Brain microvascular endothelial cell (primary cell): ENCODE measurements around the gene FGFR4.

Experiments used
- DNase-seq: peaks from one replicate; pipeline ENCODE4 v3.0.0-alpha.2; 2020
- H3K27ac ChIP-seq: fragments of 250-450 bp; sonication (Bioruptor Pico); 2 replicates; pipeline ENCODE4 v1.5.1; 2020; ENCODE audit warnings: mild to moderate bottlenecking, moderate library complexity
- H3K27me3 ChIP-seq: fragments of 250-450 bp; sonication (Bioruptor Pico); replicated peaks from 2 replicates; pipeline ENCODE4 v1.5.1; 2020; ENCODE audit warnings: mild to moderate bottlenecking
- H3K36me3 ChIP-seq: fragments of 250-450 bp; sonication (Bioruptor Pico); replicated peaks from 2 replicates; pipeline ENCODE4 v1.5.1; 2020; ENCODE audit warnings: mild to moderate bottlenecking
- H3K4me3 ChIP-seq: 2 replicates; pipeline ENCODE4 v1.5.1; 2011; ENCODE audit warnings: low read depth, mild to moderate bottlenecking, control low read depth, low read length, moderate library complexity
- in situ Hi-C: cut with HindIII; loops from 2 replicates; pipeline ENCODE4 v1.10.0; 2017; ENCODE audit warnings: low sequenced_read_pairs, low pct_ligation_motif_present
- TF ChIP-seq, protein P1 (sequence below): IDR thresholded peaks from 2 replicates; pipeline ENCODE4 v1.5.1; 2011; ENCODE audit warnings: low read depth, mild to moderate bottlenecking, moderate library complexity, low read length, control low read depth, inconsistent platforms; ENCODE audit errors: missing control alignments

Gene FGFR4

DNA sequence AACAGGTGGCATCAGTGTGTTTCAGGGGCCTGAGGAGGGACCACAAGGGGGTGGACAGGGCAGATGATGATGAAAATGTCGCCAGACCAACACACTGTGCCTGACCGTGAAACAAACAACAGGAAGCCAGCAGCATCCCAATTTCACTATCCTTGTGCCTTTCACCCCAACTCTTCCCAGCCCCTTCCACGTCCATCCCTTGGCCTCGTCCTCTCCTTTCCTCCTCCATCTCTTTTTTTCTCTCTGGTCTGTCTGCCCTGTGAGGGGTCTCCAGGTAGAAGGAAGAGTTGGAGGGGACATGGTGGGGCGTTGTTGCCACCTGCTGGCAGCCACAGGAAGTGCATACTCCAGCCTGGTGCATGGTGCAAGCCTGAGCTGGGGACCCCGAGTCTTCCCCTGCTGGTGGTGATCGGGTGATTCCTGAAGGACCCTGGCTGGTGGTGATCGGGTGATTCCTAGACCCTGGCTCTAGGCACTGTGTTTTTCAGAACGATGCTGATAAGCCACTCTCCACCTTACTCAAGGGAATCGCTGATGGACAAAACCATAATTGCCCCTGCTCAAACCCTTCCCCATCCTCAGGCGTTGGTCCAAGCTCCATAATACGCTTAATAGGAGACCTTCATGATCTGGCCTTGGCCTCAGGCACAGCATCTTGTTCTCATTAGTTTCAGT, 25.1 kb downstream of the FGFR4 start:
- H3K27me3 ChIP-seq, result no peaks in the 10 kb centered on the region
- TF ChIP-seq, protein P1, sequence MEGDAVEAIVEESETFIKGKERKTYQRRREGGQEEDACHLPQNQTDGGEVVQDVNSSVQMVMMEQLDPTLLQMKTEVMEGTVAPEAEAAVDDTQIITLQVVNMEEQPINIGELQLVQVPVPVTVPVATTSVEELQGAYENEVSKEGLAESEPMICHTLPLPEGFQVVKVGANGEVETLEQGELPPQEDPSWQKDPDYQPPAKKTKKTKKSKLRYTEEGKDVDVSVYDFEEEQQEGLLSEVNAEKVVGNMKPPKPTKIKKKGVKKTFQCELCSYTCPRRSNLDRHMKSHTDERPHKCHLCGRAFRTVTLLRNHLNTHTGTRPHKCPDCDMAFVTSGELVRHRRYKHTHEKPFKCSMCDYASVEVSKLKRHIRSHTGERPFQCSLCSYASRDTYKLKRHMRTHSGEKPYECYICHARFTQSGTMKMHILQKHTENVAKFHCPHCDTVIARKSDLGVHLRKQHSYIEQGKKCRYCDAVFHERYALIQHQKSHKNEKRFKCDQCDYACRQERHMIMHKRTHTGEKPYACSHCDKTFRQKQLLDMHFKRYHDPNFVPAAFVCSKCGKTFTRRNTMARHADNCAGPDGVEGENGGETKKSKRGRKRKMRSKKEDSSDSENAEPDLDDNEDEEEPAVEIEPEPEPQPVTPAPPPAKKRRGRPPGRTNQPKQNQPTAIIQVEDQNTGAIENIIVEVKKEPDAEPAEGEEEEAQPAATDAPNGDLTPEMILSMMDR, result peak; percentile 98
- DNase-seq, result no peak
- in situ Hi-C loops, result no loop called here
- H3K27ac ChIP-seq, result no peak overlapping the region
- no peak overlapping the region for H3K4me3 ChIP-seq
- no peaks in the 10 kb centered on the region for H3K36me3 ChIP-seq

DNA sequence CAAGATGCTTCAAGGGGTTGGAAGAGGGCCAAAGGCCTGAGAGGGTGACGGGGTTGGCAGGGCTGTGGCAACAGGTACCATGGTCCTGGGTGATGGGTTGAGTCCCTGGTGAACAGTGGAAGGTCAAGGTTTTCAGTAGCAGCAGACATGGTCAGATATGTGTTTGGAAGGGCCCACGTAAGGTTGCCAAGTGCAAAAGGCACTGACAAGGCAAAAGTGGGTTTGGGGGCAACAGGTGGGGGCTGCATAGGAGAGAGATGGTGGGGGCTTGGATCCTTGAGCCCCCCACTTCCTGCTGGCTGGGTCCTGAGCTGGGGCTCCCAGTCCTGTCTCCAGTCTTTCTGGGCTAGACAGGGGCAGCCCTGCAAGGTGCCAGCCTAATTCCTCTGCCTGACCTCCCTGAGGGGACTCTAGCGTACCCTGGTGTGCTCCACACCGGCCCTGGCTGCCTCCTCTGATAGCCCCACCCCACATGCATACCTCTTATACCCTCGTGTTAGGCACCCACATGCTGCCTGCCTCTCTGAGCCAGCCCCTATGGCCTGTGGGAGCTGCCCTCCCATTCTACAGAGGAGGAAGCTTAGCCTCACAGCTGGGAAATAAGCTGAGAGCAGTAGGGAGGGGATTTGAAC, 26.0 kb downstream of the FGFR4 start:
- H3K27ac ChIP-seq, result no peak overlapping the region
- in situ Hi-C loops, result no loop called here
- TF ChIP-seq, protein P1, result no peak
- DNase-seq, result no peak
- no peaks in the 10 kb centered on the region for H3K27me3 ChIP-seq
- no peaks in the 10 kb centered on the region for H3K36me3 ChIP-seq
- no peak overlapping the region for H3K4me3 ChIP-seq

DNA sequence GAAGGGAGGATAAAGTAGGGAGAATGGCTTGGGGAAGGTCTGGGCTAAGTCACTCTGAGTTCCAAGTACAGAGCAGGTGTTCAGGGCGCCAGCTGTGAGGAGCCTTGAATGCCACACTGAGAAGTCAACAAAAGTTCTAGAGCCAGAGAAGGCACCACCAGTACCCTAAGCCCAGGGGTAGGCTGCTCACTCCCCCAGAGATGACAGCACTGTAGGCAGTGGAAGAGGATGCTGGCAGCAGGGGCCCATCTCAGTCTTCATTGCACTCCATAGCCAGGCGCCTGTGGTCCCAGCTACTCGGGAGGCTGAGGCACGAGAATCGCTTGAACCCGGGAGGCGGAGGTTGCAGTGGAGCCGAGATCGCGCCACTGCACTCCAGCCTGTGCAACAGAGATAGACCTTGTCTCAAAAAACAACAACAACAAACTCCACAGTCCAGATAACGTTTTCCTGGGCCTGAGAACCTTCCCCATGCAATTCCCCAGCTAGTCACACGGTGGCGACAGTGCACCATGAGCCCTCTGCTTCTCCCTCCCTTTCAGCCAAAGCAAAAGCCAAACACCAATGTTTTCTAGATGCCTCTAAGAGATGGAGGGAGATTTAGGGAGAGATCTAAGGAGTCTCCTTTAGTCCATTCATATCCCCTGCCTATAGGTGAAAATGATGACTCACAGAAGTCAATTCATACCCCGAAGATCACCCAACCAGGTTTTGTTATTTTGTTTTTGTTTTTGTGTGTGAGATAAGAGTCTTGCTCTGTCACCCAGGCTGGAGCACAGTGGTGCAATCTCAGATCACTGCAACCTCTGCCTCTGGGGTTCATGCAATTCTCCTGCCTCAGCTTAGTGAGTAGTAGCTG, 27.1 kb downstream of the FGFR4 start:
- peak; percentile 71 for DNase-seq
- no peaks in the 10 kb centered on the region for H3K36me3 ChIP-seq
- in situ Hi-C loops, result no loop called here
- H3K27ac ChIP-seq, result no peak overlapping the region
- no peaks in the 10 kb centered on the region for H3K27me3 ChIP-seq
- H3K4me3 ChIP-seq, result no peak overlapping the region
- TF ChIP-seq, protein P1, result peak; percentile 99

DNA sequence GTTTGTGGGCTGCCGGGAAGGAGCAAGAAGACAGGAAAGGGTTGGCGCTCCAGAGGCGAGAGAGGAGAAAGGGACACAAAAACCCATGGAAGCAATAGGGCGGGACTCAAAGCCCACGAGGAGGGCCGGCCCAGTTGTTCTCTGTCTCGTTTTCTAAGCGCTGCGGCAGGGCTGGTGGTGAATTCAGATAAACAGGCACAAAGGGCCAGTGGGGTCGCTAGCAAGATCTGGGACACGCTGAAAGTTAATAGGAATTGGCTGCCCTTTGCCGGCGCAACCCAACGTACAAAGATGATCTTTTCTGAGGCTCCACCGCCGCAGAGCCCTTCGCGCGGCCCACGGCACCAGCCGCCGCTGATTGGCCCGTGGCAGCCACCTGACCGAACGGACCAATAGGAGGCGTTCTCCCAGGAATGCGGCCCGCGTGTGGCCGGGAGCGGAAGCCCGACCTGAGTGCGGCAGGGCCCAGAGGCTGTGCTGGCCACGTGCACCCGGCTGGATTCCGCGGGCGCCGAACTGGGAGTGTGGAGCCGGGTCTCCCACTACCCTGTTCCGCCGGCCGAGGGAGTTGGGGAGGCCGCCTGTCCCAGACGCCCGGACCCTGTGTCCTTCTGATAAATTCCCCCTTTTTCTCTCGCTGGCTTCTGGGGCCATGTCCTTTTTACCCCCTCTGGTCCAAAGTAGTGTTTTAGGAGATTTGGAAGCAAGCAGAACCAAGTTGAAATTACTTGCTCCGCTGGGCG, 30.1 kb downstream of the FGFR4 start:
- H3K27ac ChIP-seq, result peak overlapping the region; percentile 20
- TF ChIP-seq, protein P1, result no peak
- peak; percentile 70 for DNase-seq
- in situ Hi-C loops, result no loop called here
- no peaks in the 10 kb centered on the region for H3K27me3 ChIP-seq
- H3K4me3 ChIP-seq, result peak overlapping the region; percentile 22
- H3K36me3 ChIP-seq, result no peaks in the 10 kb centered on the region

DNA sequence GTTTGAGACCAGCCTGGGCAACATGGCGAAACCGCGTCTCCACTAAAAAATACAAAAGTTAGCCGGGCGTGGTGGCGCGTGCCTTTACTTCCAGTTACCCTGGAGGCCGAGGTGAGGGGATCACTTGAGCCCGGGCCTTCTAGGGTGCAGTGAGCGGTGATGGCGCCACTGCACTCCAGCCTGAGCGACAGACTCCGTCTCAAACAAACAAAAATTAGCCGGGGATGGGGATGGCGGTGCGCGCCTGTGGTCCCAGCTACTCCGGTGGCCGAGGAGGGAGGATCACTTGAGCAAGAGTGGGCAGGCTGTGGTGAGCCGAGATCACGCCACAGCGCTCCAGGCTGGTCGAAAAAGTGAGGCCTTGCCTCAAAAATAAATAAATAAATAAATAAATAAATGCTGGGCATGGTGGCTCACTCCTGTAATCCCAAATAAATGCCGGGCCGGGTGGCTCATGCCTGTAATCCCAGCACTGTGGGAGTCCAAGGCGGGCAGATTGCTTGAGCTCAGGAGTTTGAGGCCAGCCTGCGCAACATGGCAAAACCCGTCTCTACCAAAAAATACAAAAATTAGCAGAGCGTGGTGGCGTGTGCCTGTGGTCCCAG, 30.8 kb downstream of the FGFR4 start:
- TF ChIP-seq, protein P1, result no peak
- no peaks in the 10 kb centered on the region for H3K27me3 ChIP-seq

More for the DNA sequence above, 30.8 kb downstream of the FGFR4 start:
- Histone ChIP-seq H3K27ac (no peak overlapping the region), H3K4me3 (no peak overlapping the region), H3K36me3 (no peaks in the 10 kb centered on the region)
- no peak for DNase-seq
- in situ Hi-C loops, result no loop called here
